Activated CD4-positive, CD25-positive, alpha-beta regulatory T cell treated with anti-CD3 and anti-CD28 coated beads, Interleukin-2, amount 50 U/mL, for 24 hours (primary cell): ENCODE data around the gene CNTN1.
"Not testable (repeated sequence)": the region's sequence is repeated elsewhere in the genome, so short reads cannot be mapped to it uniquely, and the experiment has no call there.

ENCODE experiments used
- ATAC-seq, 2 donors: fragments of 150-1000 bp; cut with Tn5 transposase; one replicate each; pipeline ENCODE4 v1.10.0; 2021; ENCODE audit warnings: mild to moderate bottlenecking in 1 of 2, moderate library complexity in 1 of 2

CNTN1 gene

GRCh38 chr12:41053046-41053445 lies 360.8 kb downstream of the CNTN1 start:
- no peak for ATAC-seq

- no peak for ATAC-seq
Observed at GRCh38 chr12:41055875-41056577, 363.8 kb downstream of the CNTN1 start.

- no peak for ATAC-seq
Observed at GRCh38 chr12:41058266-41058665, 366.0 kb downstream of the CNTN1 start.

GRCh38 chr12:41061192-41061591 lies 369.0 kb downstream of the CNTN1 start:
- no peak for ATAC-seq

- ATAC-seq = no peak
Observed at GRCh38 chr12:41064411-41064810, 372.2 kb downstream of the CNTN1 start.

- no peak for ATAC-seq
Observed at GRCh38 chr12:41067941-41068645, 375.9 kb downstream of the CNTN1 start.

- no peak for ATAC-seq
Observed at GRCh38 chr12:41073633-41074472, 381.6 kb downstream of the CNTN1 start.

GRCh38 chr12:41074473-41074769 lies 382.2 kb downstream of the CNTN1 start:
- no peak for ATAC-seq

GRCh38 chr12:41076114-41076513 lies 383.9 kb downstream of the CNTN1 start:
- ATAC-seq = no peak

GRCh38 chr12:41081241-41081640 lies 389.0 kb downstream of the CNTN1 start:
- ATAC-seq = not testable (repeated sequence)

- no peak for ATAC-seq
Observed at GRCh38 chr12:41089438-41089837, 397.2 kb downstream of the CNTN1 start.

GRCh38 chr12:41092115-41092514 lies 399.9 kb downstream of the CNTN1 start:
- no peak for ATAC-seq

GRCh38 chr12:41096797-41097196 lies 404.6 kb downstream of the CNTN1 start:
- ATAC-seq = no peak

- ATAC-seq = no peak
Observed at GRCh38 chr12:41100572-41100971, 408.3 kb downstream of the CNTN1 start.

- ATAC-seq = no peak
Observed at GRCh38 chr12:41101806-41102205, 409.6 kb downstream of the CNTN1 start.

- ATAC-seq = no peak
Observed at GRCh38 chr12:41103614-41104013, 411.4 kb downstream of the CNTN1 start.

- ATAC-seq = no peak
Observed at GRCh38 chr12:41106315-41106714, 414.1 kb downstream of the CNTN1 start.

- no peak for ATAC-seq
Observed at GRCh38 chr12:41108032-41108431, 415.8 kb downstream of the CNTN1 start.

GRCh38 chr12:41112903-41113302 lies 420.7 kb downstream of the CNTN1 start:
- ATAC-seq = no peak

GRCh38 chr12:41120211-41120610 lies 428.0 kb downstream of the CNTN1 start:
- ATAC-seq = no peak

- ATAC-seq = no peak
Observed at GRCh38 chr12:41121374-41121773, 429.1 kb downstream of the CNTN1 start.
